Central memory CD4-positive, alpha-beta T cell (primary cell): Measurements from ENCODE around the gene MAP3K2.

ENCODE experiments used
- DNase-seq: peaks from one replicate; pipeline ENCODE4 v3.0.0; 2022

MAP3K2 gene

GRCh38 chr2:127280693-127281092 lies 107.1 kb downstream of the MAP3K2 start:
- no peak for DNase-seq

- no peak for DNase-seq
Observed at GRCh38 chr2:127279781-127280180, 108.0 kb downstream of the MAP3K2 start.

GRCh38 chr2:127278959-127279358 lies 108.8 kb downstream of the MAP3K2 start:
- no peak for DNase-seq

GRCh38 chr2:127277028-127277427 lies 110.7 kb downstream of the MAP3K2 start:
- DNase-seq, result no peak

- DNase-seq, result no peak
Observed at GRCh38 chr2:127275789-127276188, 112.0 kb downstream of the MAP3K2 start.

- DNase-seq, result no peak
Observed at GRCh38 chr2:127275356-127275755, 112.4 kb downstream of the MAP3K2 start.

GRCh38 chr2:127270663-127271062 lies 117.1 kb downstream of the MAP3K2 start:
- DNase-seq, result no peak

GRCh38 chr2:127261804-127262406 lies 125.9 kb downstream of the MAP3K2 start:
- no peak for DNase-seq

GRCh38 chr2:127259355-127259754 lies 128.4 kb downstream of the MAP3K2 start:
- DNase-seq, result no peak

GRCh38 chr2:127256866-127257265 lies 130.9 kb downstream of the MAP3K2 start:
- DNase-seq, result no peak

GRCh38 chr2:127256381-127256780 lies 131.4 kb downstream of the MAP3K2 start:
- no peak for DNase-seq

GRCh38 chr2:127255721-127256120 lies 132.1 kb downstream of the MAP3K2 start:
- DNase-seq, result no peak

- DNase-seq, result no peak
Observed at GRCh38 chr2:127255146-127255545, 132.6 kb downstream of the MAP3K2 start.

GRCh38 chr2:127254386-127254981 lies 133.3 kb downstream of the MAP3K2 start:
- no peak for DNase-seq
